OCI-M2 (cell line): ENCODE results near the gene FAM83C.
"Not testable (repeated sequence)": the region's sequence is repeated elsewhere in the genome, so short reads cannot be mapped to it uniquely, and the experiment has no call there.

Experiments
- DNase-seq: peaks from one replicate; lab custom pipeline; 2025; ENCODE audit not compliant: unreplicated experiment; lab: John Stamatoyannopoulos, UW

FAM83C gene

GRCh38 chr20:35267092-35267491 lies 25.1 kb downstream of the FAM83C start:
- DNase-seq: no peak

- DNase-seq: no peak
Measured at GRCh38 chr20:35264755-35265154, 27.5 kb downstream of the FAM83C start.

- DNase-seq: no peak
Measured at GRCh38 chr20:35263532-35264341, 28.5 kb downstream of the FAM83C start.

GRCh38 chr20:35262731-35263531 lies 29.3 kb downstream of the FAM83C start:
- DNase-seq: not testable (repeated sequence)

- not testable (repeated sequence) for DNase-seq
Measured at GRCh38 chr20:35262321-35262720, 29.9 kb downstream of the FAM83C start.

DNA sequence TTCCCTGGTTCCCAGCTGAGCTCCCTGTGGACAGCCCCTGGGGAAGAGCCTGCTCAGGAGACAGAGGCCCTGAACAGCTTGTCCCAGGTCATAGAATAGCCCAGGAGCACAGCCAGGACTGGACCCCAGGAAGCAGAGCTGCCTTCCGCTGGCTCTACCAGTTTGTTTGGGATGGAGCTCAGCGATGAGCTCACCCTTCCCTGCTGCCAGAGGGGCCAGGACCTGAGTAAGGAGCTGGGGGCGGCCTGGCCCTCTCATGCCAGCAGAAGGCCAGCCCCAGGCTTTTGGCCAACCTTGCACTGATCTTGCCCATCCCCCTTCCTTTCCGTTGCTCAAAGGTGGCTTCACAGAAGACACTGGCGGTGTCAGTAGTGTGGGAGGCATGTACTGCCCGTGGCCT lies 31.8 kb downstream of the FAM83C start:
- no peak for DNase-seq

- DNase-seq: no peak
Measured at GRCh38 chr20:35257175-35257909, 34.9 kb downstream of the FAM83C start.

DNA sequence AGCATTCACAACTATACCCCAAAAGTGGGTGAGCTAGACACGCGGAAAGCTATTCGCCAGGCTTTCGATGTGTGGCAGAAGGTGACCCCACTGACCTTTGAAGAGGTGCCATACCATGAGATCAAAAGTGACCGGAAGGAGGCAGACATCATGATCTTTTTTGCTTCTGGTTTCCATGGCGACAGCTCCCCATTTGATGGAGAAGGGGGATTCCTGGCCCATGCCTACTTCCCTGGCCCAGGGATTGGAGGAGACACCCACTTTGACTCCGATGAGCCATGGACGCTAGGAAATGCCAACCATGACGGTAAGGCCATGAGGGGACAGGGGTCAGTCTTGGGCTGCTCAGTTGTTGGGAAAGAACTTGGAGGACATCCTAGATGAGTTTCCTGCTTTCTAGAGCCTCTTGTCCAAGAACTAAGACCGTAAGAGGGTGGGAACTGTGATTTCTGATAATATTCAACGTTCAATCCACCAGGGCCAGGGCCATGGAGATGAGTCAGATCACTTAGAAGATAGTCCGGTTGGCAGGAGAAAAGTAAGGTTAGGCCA lies 37.7 kb downstream of the FAM83C start:
- DNase-seq: no peak

DNA sequence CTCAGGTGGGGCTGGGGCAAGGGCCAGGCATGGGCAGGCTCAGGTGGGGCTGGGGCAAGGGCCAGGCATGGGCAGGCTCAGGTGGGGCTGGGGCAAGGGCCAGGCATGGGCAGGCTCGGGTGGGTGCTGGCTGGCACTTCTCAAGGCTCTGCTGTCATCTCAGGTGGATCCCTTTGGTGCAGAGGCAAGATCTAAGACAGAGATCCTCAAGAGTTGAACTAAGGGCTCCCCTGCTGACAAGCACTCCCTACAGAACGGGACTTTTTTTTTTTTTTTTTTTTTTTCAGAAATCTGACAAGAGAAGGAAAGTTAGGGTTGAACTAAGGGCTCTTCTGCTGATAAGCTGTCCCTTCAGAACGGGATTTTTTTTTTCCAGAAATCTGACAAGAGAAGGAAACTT lies 39.2 kb downstream of the FAM83C start:
- DNase-seq: no peak

GRCh38 chr20:35252598-35252997 lies 39.6 kb downstream of the FAM83C start:
- DNase-seq: not testable (repeated sequence)

- no peak for DNase-seq
Measured at GRCh38 chr20:35252037-35252461, 40.2 kb downstream of the FAM83C start.

- DNase-seq: no peak
Measured at GRCh38 chr20:35251613-35251940, 40.6 kb downstream of the FAM83C start.

- DNase-seq: no peak
Measured at GRCh38 chr20:35248641-35249475, 43.4 kb downstream of the FAM83C start.

- DNase-seq: no peak
Measured at GRCh38 chr20:35246723-35247122, 45.5 kb downstream of the FAM83C start.

- no peak for DNase-seq
Measured at GRCh38 chr20:35243986-35244385, 48.2 kb downstream of the FAM83C start.

DNA sequence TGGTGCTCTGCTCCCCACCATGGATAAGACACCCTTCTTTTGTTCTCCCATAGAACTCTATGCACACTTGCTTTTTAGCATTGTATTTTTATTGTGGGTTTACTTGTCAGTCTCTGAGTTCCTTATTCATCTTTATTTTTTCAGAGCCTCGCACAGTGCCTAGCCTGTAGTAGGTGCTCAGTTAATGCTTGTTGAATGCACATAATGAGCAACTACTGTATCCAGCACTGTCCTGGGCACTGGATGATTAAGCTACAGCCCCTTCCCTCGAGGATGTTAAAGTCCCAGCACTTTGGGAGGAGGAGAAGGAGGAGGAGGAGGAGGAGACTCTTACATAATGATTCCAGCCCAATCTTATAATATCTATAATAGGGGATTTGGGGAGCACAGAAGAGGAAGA lies 48.9 kb downstream of the FAM83C start:
- no peak for DNase-seq

- no peak for DNase-seq
Measured at GRCh38 chr20:35240811-35241293, 51.4 kb downstream of the FAM83C start.

GRCh38 chr20:35240083-35240810 lies 52.0 kb downstream of the FAM83C start:
- DNase-seq: no peak

DNA sequence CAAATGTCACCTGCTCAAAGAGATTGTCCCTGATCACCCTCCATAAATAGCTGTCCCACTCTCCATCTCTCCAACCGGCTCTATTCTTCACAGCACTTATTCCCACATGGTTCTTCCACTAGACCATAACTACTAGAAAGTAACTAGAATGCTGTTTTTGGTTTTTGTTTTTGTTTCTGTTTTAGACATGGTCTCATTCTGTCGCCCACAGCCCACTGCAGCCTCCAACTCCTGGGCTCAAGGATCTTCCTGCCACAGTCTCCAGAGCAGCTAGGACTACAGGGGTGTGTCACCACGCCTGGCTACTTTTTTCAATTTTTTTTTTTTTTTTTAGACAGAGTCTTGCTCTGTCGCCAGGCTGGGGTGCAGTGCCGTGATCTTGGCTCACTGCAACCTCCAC lies 53.5 kb downstream of the FAM83C start:
- no peak for DNase-seq

DNA sequence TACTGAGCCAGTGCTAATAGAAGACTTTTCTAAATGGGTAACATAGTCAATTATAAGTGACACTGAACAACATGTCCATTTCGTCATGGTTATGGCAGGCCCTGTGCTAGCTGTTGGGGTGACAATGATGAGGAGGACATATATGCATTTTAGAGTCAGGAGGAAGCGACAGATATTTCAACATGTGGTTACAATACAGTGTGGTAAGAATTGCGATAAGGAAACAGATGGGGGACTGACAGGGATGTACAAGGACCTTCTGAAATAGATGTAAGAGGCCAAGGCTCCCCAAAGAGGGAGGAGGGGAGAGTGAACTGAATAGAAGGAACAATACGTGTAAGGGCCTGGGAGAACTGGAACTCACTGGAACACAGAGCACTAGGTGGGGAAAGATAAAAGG lies 54.1 kb downstream of the FAM83C start:
- DNase-seq: no peak
